Adrenal gland (tissue), 12 donors: Measurements from ENCODE around the gene CAMK2N2. TPM values are rescaled to one million over a fixed set of nuclear protein-coding genes. Genes with fewer than 3 reads are reported as not detected.

Experiments
- DNase-seq, 7 donors: peaks; one replicate each; pipeline ENCODE4 v3.0.0-alpha.2; 2019 to 2020
- H3K27ac ChIP-seq, 5 donors: fragments of 200-600 bp; sonication (generic) in 4 of 5; 1 replicate in 3 of 5; 2 replicates in 2 of 5; pipeline versions ENCODE4 v1.5.1 to v1.8.0; 2016 to 2020; ENCODE audit warnings: mild to moderate bottlenecking in 1 of 5
- H3K27me3 ChIP-seq: fragments of 200-600 bp; 2 replicates; pipeline ENCODE4 v1.8.0; 2021
- H3K36me3 ChIP-seq, 2 donors: fragments of 200-600 bp; replicated peaks in 1 of 2; 1 replicate in 1 of 2; 2 replicates in 1 of 2; pipeline versions ENCODE4 v1.5.1 to v1.8.0; 2018 to 2022
- H3K4me1 ChIP-seq, 2 donors: fragments of 200-600 bp; replicated peaks in 1 of 2; 1 replicate in 1 of 2; 2 replicates in 1 of 2; pipeline versions ENCODE4 v1.5.1 to v1.8.0; 2018 to 2021
- H3K4me3 ChIP-seq, 4 donors: fragments of 200-600 bp; sonication (generic) in 3 of 4; one replicate each; pipeline ENCODE4 v1.5.1; 2016 to 2018
- H3K9me3 ChIP-seq, 3 donors: fragments of 200-600 bp; sonication (generic) in 1 of 3; replicated peaks in 1 of 3; 1 replicate in 2 of 3; 2 replicates in 1 of 3; pipeline versions ENCODE4 v1.5.1 to v1.8.0; 2016 to 2021
- CTCF ChIP-seq, 6 experiments: fragments of 450-650 bp in 4 of 6; fragments of 200-600 bp in 2 of 6; sonication (generic) in 1 of 6; IDR thresholded peaks; 1 replicate in 5 of 6; 2 replicates in 1 of 6; pipeline versions ENCODE4 v1.5.1 to v1.8.0; 2016 to 2021; ENCODE audit warnings: antibody characterized with exemption in 6 of 6, mild to moderate bottlenecking in 2 of 6, moderate library complexity in 1 of 6
- POLR2A ChIP-seq, 2 donors: fragments of 450-650 bp; IDR thresholded peaks; one replicate each; pipeline ENCODE4 v1.6.1; 2017; ENCODE audit warnings: antibody characterized with exemption in 2 of 2, mild to moderate bottlenecking in 2 of 2, moderate library complexity in 1 of 2
- WGBS, 4 donors: extraction: QIAGEN DNeasy Blood & Tissue Kit in 2 of 4; methylation state at CpG; one replicate each; pipeline versions ENCODE4 v1.1.5 to v1.1.7; 2013 to 2017; 5-methylcytosine and 5-hydroxymethylcytosine counted together
- intact Hi-C, 2 donors: fragments of 100-400 bp; cut with DNase I; formaldehyde crosslinking; loops; one replicate each; pipeline versions ENCODE4 v1.14.1 to v1.15.0; 2022 to 2023
- polyA plus RNA-seq, 3 donors: library from polyadenylated mRNA; stranded (reverse); fragments of 200-250 nt in 2 of 3; fragments of 350-450 nt in 1 of 3; fragmentation: Illumina TruSeq in 1 of 3; extraction: RNeasy Lipid Tissue Mini Kit (QIAGEN cat#74804) in 1 of 3; gene quantifications; one replicate each; pipeline ENCODE4 v1.2.3, GENCODE V29; 2013 to 2014
- total RNA-seq, 9 donors: library from RNA; depleted of rRNA in 4 of 9; stranded (reverse); fragments of >200 nt in 4 of 9; fragments of 120-200 nt in 1 of 9; fragmentation: NEBNext Ultra II Directional in 1 of 9; extraction: Animal tissue kit (Norgen Biotek cat#: 25700) in 1 of 9; gene quantifications; one replicate each; pipeline versions ENCODE4 v1.1.0 to v1.2.4, GENCODE V29; 2013 to 2023
- donor health status: healthy with polysubstance abuse.
- donor health status: Bipolar disorder and iron deficiency.
- donor health status: DM: yes; HTN: yes; CAD: no.
- donor health status: DM: no; HTN: no; CAD: no.
- donor health status: DM: no; HTN: no; CAD: no.
- donor health status: DM: yes; HTN: yes; CAD: no.

The CAMK2N2 gene
- total and polyA plus RNA-seq, 12 donors, result 0.47 to 39.3 (median 7.2) TPM; not detected in 2

GRCh38 chr3:184241447-184242296, 19.7 kb downstream of the CAMK2N2 start:
- intact Hi-C loops, result loop anchor here (5.0 to 10.0 kb wide), 2 partner anchors 94 to 347 kb away; no protein-coding TSS in a partner anchor
- TF ChIP-seq CTCF (IDR thresholded peaks at IDR 0.05), result peak; percentile 38 to 80 (median 73)
- peak in 1 of 2 donors; percentile 25 for TF ChIP-seq POLR2A (IDR thresholded peaks at IDR 0.05)
- Histone ChIP-seq H3K27me3 (no peaks in the 10 kb centered on the region), H3K27ac (peak overlapping the region in 2 of 5 donors; percentile 66 to 67), H3K4me1 (peaks cover 0 to 20% of the 10 kb centered on the region in 2 donors), H3K9me3 (no peaks in the 10 kb centered on the region), H3K36me3 (peaks cover 0 to 44% of the 10 kb centered on the region in 2 donors), H3K4me3 (peak overlapping the region in 1 of 4 donors; percentile 23)
- WGBS, 4 donors, result 18 to 43% (median 29%) methylated on average over 6 to 46 of the region's 46 CpGs
- DNase-seq, result peak; percentile 75 to 91 (median 86)

GRCh38 chr3:184241141-184241446, 20.3 kb downstream of the CAMK2N2 start:
- no peaks in the 10 kb centered on the region for H3K27me3 ChIP-seq
- intact Hi-C loops, result loop anchor here (5.0 to 10.0 kb wide), 2 partner anchors 94 to 346 kb away; no protein-coding TSS in a partner anchor

GRCh38 chr3:184240384-184241140, 20.8 kb downstream of the CAMK2N2 start:
- peaks cover 0 to 47% of the 10 kb centered on the region in 2 donors for H3K36me3 ChIP-seq
- no peak overlapping the region for H3K4me3 ChIP-seq
- TF ChIP-seq CTCF (IDR thresholded peaks at IDR 0.05), result peak in 1 of 6 experiments; percentile 8
- no peak for TF ChIP-seq POLR2A (IDR thresholded peaks at IDR 0.05)
- H3K9me3 ChIP-seq, result no peaks in the 10 kb centered on the region
- H3K4me1 ChIP-seq, result peaks cover 0 to 20% of the 10 kb centered on the region in 2 donors
- H3K27me3 ChIP-seq, result no peaks in the 10 kb centered on the region
- peak overlapping the region in 2 of 5 donors; percentile 66 to 67 for H3K27ac ChIP-seq
- intact Hi-C loops, result loop anchor here (5.0 to 10.0 kb wide), 2 partner anchors 93 to 346 kb away; no protein-coding TSS in a partner anchor
- WGBS, 4 donors, result 56 to 83% (median 79%) methylated on average over 2 to 4 of the region's 4 CpGs
- DNase-seq, result no peak

More at GRCh38 chr3:184241141-184241446, 20.3 kb downstream of the CAMK2N2 start:
- Histone ChIP-seq H3K9me3 (no peaks in the 10 kb centered on the region), H3K4me3 (peak overlapping the region in 1 of 4 donors; percentile 23), H3K4me1 (peaks cover 0 to 20% of the 10 kb centered on the region in 2 donors), H3K27ac (peak overlapping the region in 2 of 5 donors; percentile 66 to 67), H3K36me3 (peaks cover 0 to 48% of the 10 kb centered on the region in 2 donors)
- WGBS, 4 donors, result 20 to 34% (median 29%) methylated on average over 4 to 17 of the region's 17 CpGs; no CpG with 5 or more reads in 1 of the 4 donors
- no peak for DNase-seq
- TF ChIP-seq CTCF (IDR thresholded peaks at IDR 0.05) (no peak), POLR2A (IDR thresholded peaks at IDR 0.05) (no peak)

GRCh38 chr3:184239708-184240107, 21.6 kb downstream of the CAMK2N2 start:
- DNase-seq, result no peak
- TF ChIP-seq CTCF (IDR thresholded peaks at IDR 0.05), result no peak
- no peak for TF ChIP-seq POLR2A (IDR thresholded peaks at IDR 0.05)
- 84 to 91% (median 85%) methylated on average over 3 to 7 of the region's 7 CpGs for WGBS, 4 donors

More at GRCh38 chr3:184239708-184240107, 21.6 kb downstream of the CAMK2N2 start:
- no peaks in the 10 kb centered on the region for H3K9me3 ChIP-seq
- intact Hi-C loops, result loop anchor here (5.0 to 10.0 kb wide), 3 partner anchors 47 to 345 kb away; no protein-coding TSS in a partner anchor
- H3K4me1 ChIP-seq, result peaks cover 0 to 26% of the 10 kb centered on the region in 2 donors
- H3K27me3 ChIP-seq, result no peaks in the 10 kb centered on the region
- H3K27ac ChIP-seq, result peak overlapping the region in 1 of 5 donors; percentile 41
- no peak overlapping the region for H3K4me3 ChIP-seq
- H3K36me3 ChIP-seq, result peaks cover 0 to 39% of the 10 kb centered on the region in 2 donors
